Measurements from ENCODE around the gene OSCP1.
"Not testable (repeated sequence)": the region's sequence is repeated elsewhere in the genome, so short reads cannot be mapped to it uniquely, and the experiment has no call there.

The OSCP1 gene, protein sequence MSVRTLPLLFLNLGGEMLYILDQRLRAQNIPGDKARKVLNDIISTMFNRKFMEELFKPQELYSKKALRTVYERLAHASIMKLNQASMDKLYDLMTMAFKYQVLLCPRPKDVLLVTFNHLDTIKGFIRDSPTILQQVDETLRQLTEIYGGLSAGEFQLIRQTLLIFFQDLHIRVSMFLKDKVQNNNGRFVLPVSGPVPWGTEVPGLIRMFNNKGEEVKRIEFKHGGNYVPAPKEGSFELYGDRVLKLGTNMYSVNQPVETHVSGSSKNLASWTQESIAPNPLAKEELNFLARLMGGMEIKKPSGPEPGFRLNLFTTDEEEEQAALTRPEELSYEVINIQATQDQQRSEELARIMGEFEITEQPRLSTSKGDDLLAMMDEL

DNA sequence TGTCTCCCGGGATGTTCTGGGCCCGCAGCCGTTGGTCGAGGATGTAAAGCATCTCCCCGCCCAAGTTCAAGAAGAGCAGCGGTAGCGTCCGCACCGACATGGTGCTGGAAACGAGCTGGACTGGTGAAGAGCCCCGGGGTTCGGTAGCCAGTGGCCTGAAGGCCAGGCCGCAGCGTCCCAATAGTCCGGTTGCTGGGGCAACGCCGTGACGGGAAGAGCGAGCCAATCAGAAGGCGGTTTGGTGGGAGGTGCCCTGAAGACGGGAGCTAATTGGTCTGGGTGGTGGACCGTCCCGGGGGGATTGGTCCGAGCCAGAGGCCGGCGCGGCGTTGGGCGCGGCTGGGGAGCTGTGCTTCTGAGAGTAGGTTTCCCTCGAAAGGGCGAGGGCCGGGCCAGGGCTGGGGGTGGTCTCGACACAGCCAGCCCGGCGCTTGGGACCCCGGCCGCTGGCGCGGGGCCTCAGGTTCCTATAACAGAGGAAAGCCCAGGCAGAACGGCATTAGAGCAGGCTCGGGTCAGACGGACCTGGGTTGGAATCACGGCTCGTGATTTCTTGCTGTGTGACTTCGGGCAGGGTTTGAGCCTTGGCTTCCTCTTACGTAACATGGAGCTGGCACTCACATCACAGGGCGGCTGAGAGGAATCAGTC lies at the start of gene OSCP1:
Gene OSCP1, minus strand, starts transcription at position 182 of the 649 bp plus-strand sequence. Its CDS starts 82 bp downstream, at position 100.
- DNase-seq (ENCODE audit: low read depth in 1 of 2, low spot score in 1 of 2): peak; percentile 72 to 80

DNA sequence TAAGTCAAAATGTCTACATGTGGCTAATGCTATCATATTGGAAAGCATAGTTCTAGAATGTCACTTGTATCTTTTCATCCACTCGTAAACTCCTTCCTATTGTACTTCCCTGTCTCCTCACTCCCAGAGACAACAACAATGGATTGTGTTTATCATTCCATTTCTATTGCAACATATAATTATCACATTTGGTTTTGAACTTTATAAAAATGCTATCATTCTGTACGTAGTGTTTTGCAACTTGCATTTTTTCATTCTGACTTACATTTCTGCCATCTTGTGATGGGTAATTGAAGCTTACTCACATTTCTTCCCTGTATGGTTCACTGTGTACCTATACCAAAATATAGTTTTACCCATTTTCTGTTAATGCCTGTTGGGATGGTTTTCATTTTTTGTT lies 47.0 kb upstream of the OSCP1 start:
- DNase-seq (ENCODE audit: low read depth in 1 of 2, low spot score in 1 of 2): no peak

DNA sequence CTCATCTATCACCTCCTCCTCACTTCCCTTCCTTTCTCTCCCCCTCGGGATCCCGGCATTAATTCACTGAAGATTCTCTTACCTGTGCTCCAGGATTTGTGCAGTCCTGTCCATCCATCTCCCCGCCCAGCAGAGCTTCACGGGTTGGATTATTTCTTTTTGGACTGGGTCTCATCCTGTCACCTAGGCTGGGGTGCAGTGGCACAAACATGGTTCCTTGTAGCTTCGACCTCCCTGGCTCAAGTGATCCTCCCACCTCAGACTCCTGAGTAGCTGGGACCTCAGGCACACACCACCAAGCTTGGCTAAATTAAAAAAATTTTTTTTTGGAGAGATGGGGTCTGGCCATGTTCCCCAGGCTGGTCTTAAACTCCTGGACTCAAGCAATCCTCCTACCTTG lies 44.7 kb upstream of the OSCP1 start:
- DNase-seq (ENCODE audit: low read depth in 1 of 2, low spot score in 1 of 2): no peak

DNA sequence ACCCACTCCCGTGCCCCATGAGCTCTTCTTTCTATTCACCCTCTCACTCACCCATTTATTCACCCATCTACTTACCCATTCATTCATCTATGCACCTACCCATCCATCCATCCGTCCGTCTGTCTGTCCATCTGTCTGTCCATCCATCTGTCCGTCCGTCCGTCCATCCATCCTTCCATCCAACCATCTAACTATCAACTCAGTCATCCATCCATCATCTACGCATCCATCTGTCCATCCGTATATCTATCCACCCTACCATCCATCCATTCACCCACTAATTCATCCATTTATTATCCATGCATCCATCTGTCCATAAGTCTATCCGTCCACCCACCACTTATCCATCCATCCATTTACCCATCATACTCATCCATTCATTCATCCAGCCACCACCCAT lies 43.3 kb upstream of the OSCP1 start:
- no peak for DNase-seq (ENCODE audit: low read depth in 1 of 2, low spot score in 1 of 2)

DNA sequence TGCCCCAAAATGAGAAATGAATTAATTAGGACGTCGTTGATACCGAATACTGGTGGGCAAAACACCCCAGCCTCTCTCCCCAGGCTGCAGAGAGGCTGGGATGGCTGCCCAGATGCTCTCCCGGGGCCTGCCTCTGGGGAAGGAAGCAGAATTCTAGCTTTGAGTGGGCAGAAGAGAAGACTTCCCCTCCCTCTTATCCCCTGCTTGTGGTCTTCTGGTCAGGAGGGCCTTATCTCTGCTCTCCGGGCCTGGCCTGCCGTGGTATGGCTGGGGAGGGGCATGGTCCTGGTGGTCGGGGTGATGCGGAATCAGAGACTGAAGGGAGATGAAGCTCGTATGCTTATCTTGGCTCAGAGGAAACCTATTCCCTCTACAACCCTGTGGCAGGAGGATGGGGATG lies 42.2 kb upstream of the OSCP1 start:
- no peak for DNase-seq (ENCODE audit: low read depth in 1 of 2, low spot score in 1 of 2)

DNA sequence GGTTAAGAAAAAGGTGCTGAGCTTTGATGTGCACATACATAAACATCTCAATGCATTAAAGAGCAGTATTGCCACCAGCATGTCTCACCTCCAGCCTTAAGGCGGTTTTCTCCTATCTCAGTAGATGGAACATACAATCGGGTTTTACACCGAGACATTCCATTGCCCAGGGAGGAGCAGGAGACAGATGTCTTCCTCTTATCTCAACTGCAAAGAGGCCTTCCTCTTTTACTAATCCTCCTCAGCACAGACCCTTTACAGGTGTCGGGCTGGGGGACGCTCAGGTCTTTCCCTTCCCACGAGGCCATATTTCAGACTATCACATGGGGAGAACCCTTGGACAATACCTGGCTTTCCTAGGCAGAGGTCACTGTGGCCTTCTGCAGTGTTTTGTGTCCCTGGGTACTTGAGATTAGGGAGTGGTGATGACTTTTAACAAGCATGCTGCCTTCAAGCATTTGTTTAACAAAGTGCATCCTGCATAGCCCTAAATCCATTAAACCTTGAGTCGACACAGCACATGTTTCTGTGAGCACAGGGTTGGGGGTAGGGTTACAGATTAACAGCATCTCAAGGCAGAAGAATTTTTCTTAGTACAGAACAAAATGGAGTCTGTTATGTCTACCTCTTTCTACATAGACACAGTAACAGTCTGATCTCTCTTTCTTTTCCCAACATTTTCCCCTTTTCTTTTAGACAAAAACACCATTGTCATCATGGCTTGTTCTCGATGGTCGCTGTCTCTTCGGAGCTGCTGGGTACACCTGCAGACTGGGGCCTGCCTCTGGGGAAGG lies 39.2 kb upstream of the OSCP1 start:
- not testable (repeated sequence) for DNase-seq (ENCODE audit: low read depth in 1 of 2, low spot score in 1 of 2)

DNA sequence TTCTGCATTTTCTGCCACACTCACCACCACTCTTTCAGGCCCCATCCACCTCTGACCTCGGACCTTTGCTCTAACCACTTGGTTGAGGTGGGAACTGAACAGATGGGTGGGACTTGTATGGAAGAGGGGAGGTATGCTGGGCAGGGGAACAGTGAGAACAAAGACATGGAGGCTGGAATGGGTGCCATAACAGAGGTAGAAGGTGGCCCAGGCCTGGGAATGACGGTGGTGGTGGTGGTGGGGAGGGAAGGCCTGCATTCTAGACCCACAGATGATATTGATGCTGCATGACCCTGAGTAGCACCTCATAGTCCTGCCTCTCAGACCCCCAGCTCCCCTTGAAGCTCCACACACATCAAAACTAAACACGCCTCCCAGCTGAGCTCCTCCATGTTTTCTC lies 37.7 kb upstream of the OSCP1 start:
- DNase-seq (ENCODE audit: low read depth in 1 of 2, low spot score in 1 of 2): no peak

DNA sequence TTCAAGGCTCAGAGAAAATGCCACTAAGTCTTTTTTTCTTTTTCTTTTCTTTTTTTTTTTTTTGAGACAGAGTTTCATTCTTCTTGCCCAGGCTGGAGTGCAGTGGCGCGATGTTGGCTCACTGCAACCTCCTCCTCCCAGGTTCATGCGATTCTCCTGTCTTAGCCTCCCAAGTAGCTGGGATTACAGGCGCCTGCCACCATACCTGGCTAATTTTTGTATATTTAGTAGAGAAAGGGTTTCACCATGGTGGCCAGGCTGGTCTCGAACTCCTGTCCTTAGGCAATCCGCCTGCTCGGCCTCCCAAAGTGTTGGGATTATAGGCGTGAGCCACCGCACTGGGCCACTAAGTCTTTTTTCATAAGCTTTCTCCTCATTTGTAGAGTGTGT lies 37.1 kb upstream of the OSCP1 start:
- DNase-seq (ENCODE audit: low read depth in 1 of 2, low spot score in 1 of 2): not testable (repeated sequence)

DNA sequence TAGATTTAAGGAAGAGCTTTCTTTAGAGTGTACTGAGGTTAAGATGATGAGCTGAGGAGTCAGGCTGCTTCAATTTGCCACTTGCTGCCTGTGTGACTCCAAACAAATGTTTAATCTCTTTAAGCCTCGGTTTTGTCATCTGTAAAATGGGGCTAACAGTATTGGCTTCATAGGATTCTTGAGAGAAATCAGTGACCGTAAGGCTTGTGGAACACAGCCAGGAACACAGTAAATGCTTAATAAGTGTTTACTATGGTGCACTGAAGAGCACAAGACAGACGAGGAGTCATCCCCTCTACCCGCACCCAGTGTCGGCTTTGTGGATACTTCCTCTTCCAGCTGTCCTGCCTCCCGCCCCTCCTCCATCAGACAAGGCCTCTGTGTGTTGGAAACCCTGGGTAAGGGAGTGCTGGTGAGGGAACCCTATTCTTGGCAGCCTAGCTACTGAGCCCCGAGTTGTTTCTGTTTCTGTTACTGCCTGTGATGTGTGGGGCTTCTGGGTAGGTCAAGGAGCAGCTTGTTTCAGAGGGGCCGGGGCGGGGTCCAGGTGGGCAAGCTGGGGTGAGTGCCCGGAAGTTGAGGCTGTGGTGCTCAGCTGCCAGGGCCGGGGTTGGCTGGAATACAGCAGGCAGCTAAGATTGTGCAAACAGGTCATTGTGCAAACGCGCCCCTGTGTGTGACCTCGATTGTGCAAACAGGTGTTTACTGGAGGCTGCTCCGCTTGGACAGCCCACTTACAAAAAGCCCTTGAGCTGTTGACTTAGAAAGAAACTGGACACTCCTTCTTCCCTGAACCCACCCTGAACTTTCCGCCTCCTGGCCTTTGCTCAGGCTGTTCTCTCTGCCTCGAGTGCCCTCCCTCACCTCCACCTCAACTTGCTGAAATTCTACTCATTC lies 36.4 kb upstream of the OSCP1 start:
- DNase-seq (ENCODE audit: low read depth in 1 of 2, low spot score in 1 of 2): no peak

DNA sequence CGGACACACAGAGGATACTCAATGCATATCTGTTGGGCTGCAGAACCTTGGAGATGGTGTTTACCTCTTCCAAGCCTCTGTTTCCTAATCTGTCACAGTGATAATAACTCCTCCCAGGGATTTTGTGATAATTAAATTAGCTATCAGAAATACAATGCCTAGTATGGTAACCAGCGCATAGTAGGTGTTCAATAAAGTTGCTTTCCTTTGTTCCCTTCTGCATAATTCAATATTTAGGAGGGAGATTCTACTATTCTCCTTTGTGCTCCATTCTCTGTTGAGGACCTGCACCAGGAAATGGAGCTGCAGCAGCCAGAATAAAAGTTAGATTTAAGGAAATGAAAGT lies 35.8 kb upstream of the OSCP1 start:
- no peak for DNase-seq (ENCODE audit: low read depth in 1 of 2, low spot score in 1 of 2)

DNA sequence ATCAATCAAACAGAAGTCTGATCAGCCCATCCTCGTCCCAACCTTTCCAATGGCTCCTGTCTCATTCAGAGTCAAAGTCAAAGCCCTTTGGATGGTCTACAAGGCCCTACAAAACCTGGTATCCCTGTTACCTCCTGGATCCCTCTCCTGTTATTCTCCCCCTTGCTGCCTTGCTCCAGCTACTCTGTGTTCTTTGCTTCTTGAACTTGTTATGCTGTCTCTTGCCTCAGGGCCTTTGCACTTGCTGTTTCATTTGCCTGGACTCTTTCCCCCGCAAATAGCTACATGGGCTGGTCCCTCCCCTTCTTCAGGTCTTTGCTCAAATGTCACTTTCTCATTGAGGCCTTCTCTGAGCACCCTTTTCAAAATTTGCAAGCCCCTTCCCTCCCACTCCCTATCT lies 33.8 kb upstream of the OSCP1 start:
- no peak for DNase-seq (ENCODE audit: low read depth in 1 of 2, low spot score in 1 of 2)

DNA sequence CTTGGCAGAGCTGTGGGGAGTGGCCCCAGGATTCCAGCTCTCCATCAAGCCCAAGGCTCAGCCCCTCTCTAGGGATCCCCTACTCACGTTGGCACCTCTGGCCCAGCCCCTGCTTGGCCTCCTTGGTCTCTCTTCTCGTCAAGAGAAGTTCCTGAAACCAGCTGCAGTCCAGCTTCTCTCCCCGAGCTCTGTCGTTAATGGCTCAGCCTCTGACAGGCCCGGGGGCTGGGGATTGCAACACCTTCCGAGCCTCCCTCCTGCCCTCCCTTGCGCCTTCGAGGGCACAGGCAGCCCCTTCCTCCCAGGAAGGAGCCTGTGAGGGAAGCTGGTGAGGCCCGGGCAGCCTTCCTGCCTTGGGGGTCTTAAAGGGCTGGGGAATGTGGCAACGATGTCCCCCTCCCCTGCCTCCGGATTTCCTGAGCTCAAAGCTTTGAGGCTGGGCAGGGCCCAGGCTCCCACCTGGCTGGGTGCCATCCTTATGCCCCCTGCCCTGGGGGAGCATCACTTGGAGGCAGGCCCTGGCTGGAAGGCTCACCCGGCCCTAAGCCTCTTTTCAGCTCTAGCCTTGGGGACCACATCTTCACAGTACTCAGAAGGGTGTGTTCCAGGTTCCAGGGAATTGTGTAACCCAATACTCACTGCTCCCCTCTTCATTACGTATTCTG lies 32.6 kb upstream of the OSCP1 start, which contains the start of gene CSF3R:
Gene CSF3R, minus strand, starts transcription at position 190 of the 665 bp plus-strand sequence. CDS start 3,417 bp downstream, outside the sequence.
- no peak for DNase-seq (ENCODE audit: low read depth in 1 of 2, low spot score in 1 of 2)

DNA sequence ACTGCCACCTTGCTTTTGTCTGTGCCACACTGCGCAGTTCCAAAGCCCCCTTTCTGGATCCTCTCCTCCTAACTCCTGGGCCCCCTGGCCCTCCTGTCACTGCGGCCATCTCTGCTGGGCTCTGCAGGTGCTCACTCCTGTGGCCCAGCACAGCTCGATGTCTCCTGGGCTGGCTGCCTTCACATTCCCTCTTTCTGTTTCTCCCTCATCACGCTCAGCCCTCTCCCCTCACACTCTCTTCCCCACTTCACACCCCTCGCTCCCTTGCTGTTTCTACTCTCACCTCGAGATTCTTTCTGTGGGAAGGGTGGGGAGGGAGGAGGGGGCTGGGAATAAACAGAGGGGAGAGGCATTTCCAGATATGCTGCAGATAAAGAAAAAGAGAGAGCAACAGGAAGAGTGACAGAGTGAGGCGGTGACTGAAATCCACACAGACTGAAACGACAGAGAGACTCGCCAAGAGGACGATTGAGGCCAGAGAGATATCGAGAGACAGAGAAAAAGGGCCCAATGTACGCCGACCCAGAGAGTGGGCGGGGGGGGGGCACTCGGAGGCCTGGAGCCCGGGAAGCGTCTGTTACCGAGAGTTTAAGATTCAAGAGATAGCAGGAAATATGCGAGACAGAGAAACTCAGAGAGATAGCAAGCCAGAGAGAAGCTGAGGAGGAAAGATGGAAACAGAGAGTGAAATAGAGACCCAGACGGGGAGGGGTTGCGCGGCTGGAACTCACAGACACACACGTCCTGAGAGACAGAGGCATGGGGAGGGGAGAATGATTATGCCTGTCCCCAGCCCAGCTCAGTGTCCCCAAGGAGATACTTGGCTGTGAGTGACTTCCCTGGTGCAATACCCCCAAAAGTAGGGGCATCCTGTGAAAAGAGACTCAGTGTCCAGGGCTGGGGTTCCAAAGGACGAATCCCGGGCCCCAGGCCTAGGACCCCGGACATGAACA lies 31.8 kb upstream of the OSCP1 start:
- no peak for DNase-seq (ENCODE audit: low read depth in 1 of 2, low spot score in 1 of 2)

DNA sequence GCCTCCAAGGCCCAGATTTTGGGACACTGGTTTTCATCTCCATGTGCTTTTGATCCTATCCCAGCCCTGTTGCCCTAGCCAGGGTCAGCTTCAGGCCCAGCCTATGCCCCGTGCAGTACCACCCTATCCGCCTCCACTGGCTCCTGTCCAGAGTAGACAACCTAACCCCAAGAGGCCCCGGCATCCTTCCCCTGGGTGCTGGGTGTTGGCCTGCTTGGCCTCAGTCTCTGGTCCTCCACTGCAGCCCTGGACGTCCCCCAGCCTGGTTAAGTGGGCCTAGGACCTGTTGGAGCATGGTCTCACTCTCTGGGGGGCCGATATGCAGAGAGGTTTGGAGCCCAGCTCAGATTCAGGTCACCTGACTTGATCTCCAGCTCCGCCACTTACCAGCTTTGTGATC lies 30.8 kb upstream of the OSCP1 start:
- DNase-seq (ENCODE audit: low read depth in 1 of 2, low spot score in 1 of 2): no peak

DNA sequence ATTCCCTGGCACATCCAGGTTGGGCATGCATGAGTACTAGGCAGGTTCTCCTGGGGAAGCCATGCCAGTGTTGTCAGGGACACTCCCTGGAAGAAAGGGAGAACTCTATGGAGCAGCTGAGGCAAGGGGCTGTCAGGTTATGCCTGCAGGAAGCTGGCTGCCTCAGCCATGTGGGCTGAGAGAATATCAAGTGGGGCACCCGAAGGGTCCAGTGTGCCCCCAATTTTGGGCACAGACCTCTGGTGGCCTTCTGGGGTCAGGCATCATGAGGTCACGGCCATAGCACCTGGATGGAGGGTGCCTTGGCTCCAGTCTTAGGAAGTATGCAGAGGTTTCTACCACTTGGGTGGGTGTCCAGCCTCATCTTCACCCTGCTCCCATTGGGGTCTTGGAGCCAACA lies 29.9 kb upstream of the OSCP1 start:
- no peak for DNase-seq (ENCODE audit: low read depth in 1 of 2, low spot score in 1 of 2)

DNA sequence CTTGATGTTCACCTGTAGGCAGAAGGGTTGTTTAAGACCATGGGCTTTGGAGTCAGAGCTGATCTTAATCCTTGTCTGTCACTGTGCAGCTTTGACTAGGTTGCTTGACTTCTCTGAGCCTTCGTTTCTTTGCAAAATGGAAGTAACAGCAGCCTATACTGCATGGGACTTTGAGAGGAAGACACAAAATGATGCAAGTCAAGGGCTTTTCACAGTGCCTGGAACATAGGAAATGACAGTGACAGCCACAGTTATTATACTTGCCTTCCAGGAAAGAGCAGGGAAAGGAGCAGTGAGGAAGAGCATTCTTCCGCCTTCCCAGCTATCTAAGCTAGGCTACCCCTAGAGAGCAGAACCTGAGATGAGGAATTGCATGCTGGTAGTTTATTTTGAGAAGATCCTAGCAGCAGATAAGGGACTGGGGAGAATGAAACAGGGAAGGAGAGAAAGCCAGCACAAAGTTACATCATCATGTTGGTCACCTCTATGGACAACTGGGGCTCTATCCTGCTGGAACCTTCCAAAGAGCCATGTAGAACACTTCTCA lies 29.3 kb upstream of the OSCP1 start:
- no peak for DNase-seq (ENCODE audit: low read depth in 1 of 2, low spot score in 1 of 2)

DNA sequence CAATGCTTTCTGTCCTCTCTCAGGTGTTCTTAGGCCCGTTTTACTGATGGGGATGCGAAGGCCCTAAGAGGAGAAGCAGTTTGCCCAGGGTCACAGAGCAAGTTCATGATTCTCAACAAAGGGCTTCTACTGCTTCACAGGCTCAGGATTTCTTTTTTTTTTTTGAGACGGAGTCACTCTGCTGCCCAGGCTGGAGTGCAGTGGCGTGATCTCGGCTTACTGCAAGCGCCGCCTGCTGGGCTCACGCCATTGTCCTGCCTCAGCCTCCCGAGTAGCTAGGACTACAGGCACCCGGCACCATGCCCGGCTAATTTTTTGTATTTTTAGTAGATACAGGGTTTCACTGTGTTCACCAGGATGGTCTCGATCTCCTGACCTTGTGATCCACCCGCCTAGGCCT lies 27.4 kb upstream of the OSCP1 start:
- not testable (repeated sequence) for DNase-seq (ENCODE audit: low read depth in 1 of 2, low spot score in 1 of 2)

DNA sequence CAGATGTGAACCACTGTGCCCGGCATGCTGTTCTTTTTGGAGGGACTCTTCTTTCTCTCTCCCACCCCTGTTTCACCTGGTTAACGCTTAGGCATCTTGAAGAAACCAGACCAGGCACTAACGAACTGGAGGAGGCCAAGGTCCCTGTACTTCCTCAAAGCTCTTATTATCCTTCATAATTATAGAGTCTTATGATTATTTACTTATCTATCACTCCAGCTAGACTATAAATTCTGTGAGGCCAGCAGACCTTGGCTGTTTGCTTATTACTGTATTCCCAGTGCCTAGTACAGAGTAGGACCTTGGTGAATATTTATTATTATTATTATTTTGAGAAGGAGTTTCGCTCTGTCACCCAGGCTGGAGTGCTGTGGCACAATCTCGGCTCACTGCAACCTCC lies 26.7 kb upstream of the OSCP1 start:
- DNase-seq (ENCODE audit: low read depth in 1 of 2, low spot score in 1 of 2): no peak
